OCI-LY7 (cell line): Measurements from ENCODE around the gene CNPY1. TPM values are rescaled to one million over a fixed set of nuclear protein-coding genes. Genes with fewer than 3 reads are reported as not detected.

Source experiments
- BruUV-seq: library from RNA; stranded (reverse); fragments of 400-500 nt; replicated peaks from 2 replicates; lab custom pipeline; 2021; lab: Mats Ljungman, UMichigan
- CTCF ChIA-PET: fragments of 300-600 bp; sonication (Branson Sonifier 250); formaldehyde crosslinking; loops from one replicate; lab custom pipeline; 2022; ENCODE audit warnings: antibody characterized with exemption; ENCODE audit not compliant: unreplicated experiment; lab: Charles Lee
- POLR2A ChIA-PET: fragments of 300-600 bp; sonication (Branson Sonifier 250); formaldehyde crosslinking; loops from one replicate; lab custom pipeline; 2022; ENCODE audit warnings: antibody characterized with exemption; lab: Charles Lee
- DNase-seq: peaks from one replicate; pipeline ENCODE4 v3.0.0-alpha.2; 2015; ENCODE audit warnings: low spot score
- H2AFZ ChIP-seq: fragments of 200-600 bp; sonication (generic), shearing (Covaris generic); 2 replicates; pipeline ENCODE4 v1.6.1; 2014; ENCODE audit warnings: mild to moderate bottlenecking, antibody characterized with exemption, low read length, moderate library complexity
- H3K27ac ChIP-seq: fragments of 200-600 bp; sonication (generic); 2 replicates; pipeline ENCODE4 v1.5.1; 2014; ENCODE audit warnings: mixed run types, low read depth, mild to moderate bottlenecking, moderate library complexity, low read length, inconsistent platforms; ENCODE audit not compliant: poor library complexity, severe bottlenecking
- H3K36me3 ChIP-seq: fragments of 200-600 bp; sonication (generic); 2 replicates; pipeline ENCODE4 v1.6.1; 2014; ENCODE audit warnings: mild to moderate bottlenecking, antibody characterized with exemption, low read length, moderate library complexity, mixed read lengths; ENCODE audit not compliant: insufficient read depth
- H3K4me1 ChIP-seq: fragments of 200-600 bp; sonication (generic); 2 replicates; pipeline ENCODE4 v1.5.1; 2014; ENCODE audit warnings: mild to moderate bottlenecking, low read length; ENCODE audit not compliant: insufficient read depth, poor library complexity, severe bottlenecking
- H3K4me2 ChIP-seq: fragments of 200-600 bp; sonication (generic); 2 replicates; pipeline ENCODE4 v1.6.1; 2014; ENCODE audit warnings: mild to moderate bottlenecking, low read length
- H3K4me3 ChIP-seq: fragments of 200-600 bp; sonication (generic); 2 replicates; pipeline ENCODE4 v1.5.1; 2014; ENCODE audit warnings: mild to moderate bottlenecking, low read depth, low read length; ENCODE audit not compliant: poor library complexity, severe bottlenecking
- H3K79me2 ChIP-seq: fragments of 200-600 bp; sonication (generic); 2 replicates; pipeline ENCODE4 v1.6.1; 2016; ENCODE audit warnings: low read depth, mild to moderate bottlenecking, low read length, moderate library complexity, mixed read lengths; ENCODE audit not compliant: insufficient read depth
- H3K9me2 ChIP-seq: fragments of 200-600 bp; sonication (generic); 2 replicates; pipeline ENCODE4 v1.6.1; 2016; ENCODE audit warnings: mild to moderate bottlenecking, low read length, mixed read lengths; ENCODE audit not compliant: insufficient read depth
- H3K9me3 ChIP-seq: fragments of 200-600 bp; sonication (generic); 2 replicates; pipeline ENCODE4 v1.6.1; 2014; ENCODE audit warnings: mild to moderate bottlenecking, mixed run types, low read length, mixed read lengths
- H4K20me1 ChIP-seq: fragments of 200-600 bp; sonication (generic); 2 replicates; pipeline ENCODE4 v1.6.1; 2014; ENCODE audit warnings: mild to moderate bottlenecking, antibody characterized with exemption, low read length, moderate library complexity, mixed read lengths; ENCODE audit not compliant: insufficient read depth
- CTCF ChIP-seq: fragments of 200-600 bp; sonication (generic); conservative IDR thresholded peaks from 2 replicates; pipeline ENCODE4 v1.5.1; 2014; ENCODE audit warnings: mild to moderate bottlenecking, antibody characterized with exemption, low read length, moderate library complexity, mixed read lengths
- EZH2phosphoT487 ChIP-seq: fragments of 200-600 bp; sonication (generic); IDR thresholded peaks from 2 replicates; pipeline ENCODE4 v1.6.1; 2018; ENCODE audit warnings: low read depth, borderline replicate concordance, mild to moderate bottlenecking, mixed run types, antibody characterized with exemption, low read length, moderate library complexity, mixed read lengths
- intact Hi-C: fragments of 100-400 bp; cut with micrococcal nuclease; formaldehyde crosslinking; loops from one replicate; pipeline ENCODE4 v1.10.0; 2022; ENCODE audit not compliant: unreplicated experiment
- total RNA-seq, 2 experiments: library from RNA; depleted of rRNA in 1 of 2; stranded (reverse); fragments of >200 nt in 1 of 2; shearing (Covaris generic) in 1 of 2; gene quantifications; 2 replicates each; pipeline ENCODE4 v1.2.3, GENCODE V29; 2014 to 2022

Gene CNPY1
- total RNA-seq, 2 experiments from 2014 or later: not detected

- H3K27ac ChIP-seq: no peak overlapping the region
- BruUV-seq: no TSS peak
- POLR2A ChIA-PET: no interaction called here
These were observed 7.5 kb upstream of the CNPY1 start for GRCh38 chr7:155553871-155554270.

GRCh38 chr7:155551785-155552611 lies 5.6 kb upstream of the CNPY1 start:
- Histone ChIP-seq H3K79me2 (no peaks in the 10 kb centered on the region), H3K4me1 (no peaks in the 10 kb centered on the region), H3K9me2 (no peaks in the 10 kb centered on the region), H2AFZ (no peak overlapping the region), H4K20me1 (no peaks in the 10 kb centered on the region), H3K27ac (no peak overlapping the region), H3K4me2 (no peak overlapping the region), H3K36me3 (no peaks in the 10 kb centered on the region), H3K9me3 (no peaks in the 10 kb centered on the region), H3K4me3 (no peak overlapping the region)
- intact Hi-C loops: no loop called here
- CTCF ChIA-PET: no interaction called here
- no peak for DNase-seq
- no peak for TF ChIP-seq EZH2phosphoT487
- no peak for TF ChIP-seq CTCF
- no TSS peak for BruUV-seq
- POLR2A ChIA-PET: interaction anchor here (0.6 kb wide), 1 partner anchor 336 kb away, joined by 3 read pairs; no protein-coding TSS in a partner anchor

More at GRCh38 chr7:155553871-155554270, 7.5 kb upstream of the CNPY1 start:
- CTCF ChIA-PET: no interaction called here
- Histone ChIP-seq H3K4me2 (no peak overlapping the region), H4K20me1 (no peaks in the 10 kb centered on the region), H3K36me3 (no peaks in the 10 kb centered on the region), H3K79me2 (no peaks in the 10 kb centered on the region), H3K4me1 (no peaks in the 10 kb centered on the region), H3K9me3 (no peaks in the 10 kb centered on the region), H2AFZ (no peak overlapping the region), H3K9me2 (no peaks in the 10 kb centered on the region), H3K4me3 (no peak overlapping the region)
- intact Hi-C loops: no loop called here
- TF ChIP-seq EZH2phosphoT487 (no peak), CTCF (no peak)
- no peak for DNase-seq

- no TSS peak for BruUV-seq
- no peak for DNase-seq
- no peaks in the 10 kb centered on the region for H3K9me2 ChIP-seq
- no peak overlapping the region for H3K4me3 ChIP-seq
- CTCF ChIA-PET: no interaction called here
- H3K4me1 ChIP-seq: no peaks in the 10 kb centered on the region
- POLR2A ChIA-PET: interaction anchor here (0.6 kb wide), 1 partner anchor 568 kb away, joined by 4 read pairs; no protein-coding TSS in a partner anchor
- no peak overlapping the region for H2AFZ ChIP-seq
- no peak for TF ChIP-seq CTCF
- no peak for TF ChIP-seq EZH2phosphoT487
- H3K36me3 ChIP-seq: no peaks in the 10 kb centered on the region
- intact Hi-C loops: no loop called here
- H3K79me2 ChIP-seq: no peaks in the 10 kb centered on the region
- H3K9me3 ChIP-seq: no peaks in the 10 kb centered on the region
- no peaks in the 10 kb centered on the region for H4K20me1 ChIP-seq
- H3K4me2 ChIP-seq: no peak overlapping the region
- H3K27ac ChIP-seq: no peak overlapping the region
These were observed 4.6 kb upstream of the CNPY1 start for GRCh38 chr7:155550916-155551315.
